ENCODE results near the gene PRR36.

The PRR36 gene

GRCh38 chr19:7839476-7839875 is 34.7 kb downstream of the PRR36 start:
- Histone ChIP-seq H2AFZ (no peak overlapping the region), H3K27ac (no peak overlapping the region), H3K4me3 (ENCODE audit: low read depth, low read length) (no peak overlapping the region), H3K9ac (no peak overlapping the region), H3K4me2 (ENCODE audit: low read length) (no peak overlapping the region), H3K36me3 (ENCODE audit: control insufficient read depth, insufficient read depth, low read length) (no peaks in the 10 kb centered on the region), H3K79me2 (peaks cover 31% of the 10 kb centered on the region), H3K4me1 (no peaks in the 10 kb centered on the region), H3K9me3 (ENCODE audit: control insufficient read depth, low read length) (no peaks in the 10 kb centered on the region), H3K27me3 (ENCODE audit: control insufficient read depth, insufficient read depth, low read length) (no peaks in the 10 kb centered on the region)
- TF ChIP-seq CTCF (IDR thresholded peaks at IDR 0.05): no peak

GRCh38 chr19:7833225-7834099 is 40.7 kb downstream of the PRR36 start:
- Histone ChIP-seq H3K36me3 (ENCODE audit: control insufficient read depth, insufficient read depth, low read length) (no peaks in the 10 kb centered on the region), H3K4me3 (ENCODE audit: low read depth, low read length) (no peak overlapping the region), H3K27me3 (ENCODE audit: control insufficient read depth, insufficient read depth, low read length) (no peaks in the 10 kb centered on the region), H2AFZ (no peak overlapping the region), H3K9ac (no peak overlapping the region), H3K9me3 (ENCODE audit: control insufficient read depth, low read length) (no peaks in the 10 kb centered on the region), H3K79me2 (peaks cover 48% of the 10 kb centered on the region), H3K4me1 (peaks cover 12% of the 10 kb centered on the region), H3K4me2 (ENCODE audit: low read length) (no peak overlapping the region), H3K27ac (no peak overlapping the region)
- TF ChIP-seq CTCF (IDR thresholded peaks at IDR 0.05): no peak

- Histone ChIP-seq H3K27ac (no peak overlapping the region), H3K4me3 (ENCODE audit: low read depth, low read length) (no peak overlapping the region)
- TF ChIP-seq CTCF (IDR thresholded peaks at IDR 0.05): no peak
These were observed 41.4 kb downstream of the PRR36 start for GRCh38 chr19:7832781-7833180.

GRCh38 chr19:7832009-7832408 is 42.2 kb downstream of the PRR36 start:
- H3K4me3 ChIP-seq (ENCODE audit: low read depth, low read length): no peak overlapping the region
- peaks cover 12% of the 10 kb centered on the region for H3K4me1 ChIP-seq
- no peak overlapping the region for H3K9ac ChIP-seq

More at GRCh38 chr19:7832781-7833180, 41.4 kb downstream of the PRR36 start:
- H3K36me3 ChIP-seq (ENCODE audit: control insufficient read depth, insufficient read depth, low read length): no peaks in the 10 kb centered on the region
- no peak overlapping the region for H3K4me2 ChIP-seq (ENCODE audit: low read length)
- no peaks in the 10 kb centered on the region for H3K27me3 ChIP-seq (ENCODE audit: control insufficient read depth, insufficient read depth, low read length)
- no peak overlapping the region for H3K9ac ChIP-seq
- peaks cover 44% of the 10 kb centered on the region for H3K79me2 ChIP-seq
- no peak overlapping the region for H2AFZ ChIP-seq
- no peaks in the 10 kb centered on the region for H3K9me3 ChIP-seq (ENCODE audit: control insufficient read depth, low read length)
- peaks cover 12% of the 10 kb centered on the region for H3K4me1 ChIP-seq

More at GRCh38 chr19:7832009-7832408, 42.2 kb downstream of the PRR36 start:
- H3K79me2 ChIP-seq: peaks cover 44% of the 10 kb centered on the region
- no peaks in the 10 kb centered on the region for H3K27me3 ChIP-seq (ENCODE audit: control insufficient read depth, insufficient read depth, low read length)
- TF ChIP-seq CTCF (IDR thresholded peaks at IDR 0.05): no peak
- no peak overlapping the region for H3K4me2 ChIP-seq (ENCODE audit: low read length)
- no peaks in the 10 kb centered on the region for H3K9me3 ChIP-seq (ENCODE audit: control insufficient read depth, low read length)
- no peak overlapping the region for H3K27ac ChIP-seq
- H3K36me3 ChIP-seq (ENCODE audit: control insufficient read depth, insufficient read depth, low read length): no peaks in the 10 kb centered on the region
- no peak overlapping the region for H2AFZ ChIP-seq

Measured in parathyroid adenoma (tissue), 2 donors.